Panc1 (cell line): ENCODE measurements around the gene LTBP2. TPM values are rescaled to one million over a fixed set of nuclear protein-coding genes. Genes with fewer than 3 reads are reported as not detected.

Experiments used
- ATAC-seq: fragments of 200-7000 bp; cut with Tn5 transposase; 2 replicates; pipeline ENCODE4 v1.9.1; 2020; ENCODE audit warnings: mild to moderate bottlenecking, moderate library complexity
- BruUV-seq: library from RNA; stranded (reverse); fragments of 400-500 nt; replicated peaks from 2 replicates; lab custom pipeline; 2021; lab: Mats Ljungman, UMichigan
- CTCF ChIA-PET: fragments of 300-600 bp; sonication (Branson Sonifier 250); formaldehyde crosslinking; loops from one replicate; lab custom pipeline; 2022; ENCODE audit warnings: antibody characterized with exemption; lab: Charles Lee
- POLR2A ChIA-PET: fragments of 300-600 bp; sonication (Branson Sonifier 250); formaldehyde crosslinking; loops from one replicate; lab custom pipeline; 2022; ENCODE audit warnings: antibody characterized with exemption; lab: Charles Lee
- DNase-seq: peaks from one replicate; pipeline ENCODE4 v3.0.0-alpha.2; 2010; ENCODE audit warnings: low read depth, low spot score
- H3K27ac ChIP-seq: 2 replicates; pipeline ENCODE4 v1.5.1; 2011; ENCODE audit warnings: mild to moderate bottlenecking, low read length, inconsistent platforms
- H3K27me3 ChIP-seq: fragments of 200-500 bp; sonication (Bioruptor generic); 2 replicates; pipeline ENCODE4 v1.6.0; 2014; ENCODE audit warnings: low read length, inconsistent platforms; ENCODE audit not compliant: control insufficient read depth, insufficient read depth
- H3K36me3 ChIP-seq: fragments of 200-500 bp; sonication (Bioruptor generic); 2 replicates; pipeline ENCODE4 v1.5.1; 2014; ENCODE audit warnings: inconsistent platforms, mild to moderate bottlenecking, low read length, moderate library complexity; ENCODE audit not compliant: control insufficient read depth, insufficient read depth
- H3K4me1 ChIP-seq: 2 replicates; pipeline ENCODE4 v1.5.1; 2011; ENCODE audit warnings: inconsistent platforms, mild to moderate bottlenecking, low read length, moderate library complexity; ENCODE audit not compliant: control insufficient read depth, insufficient read depth
- H3K4me3 ChIP-seq, 2 experiments: 2 replicates each; pipeline ENCODE4 v1.5.1; 2011 to 2012; ENCODE audit warnings: low read depth in 2 of 2, low read length in 2 of 2, mild to moderate bottlenecking in 2 of 2, inconsistent platforms in 1 of 2, moderate library complexity in 1 of 2
- H3K9me3 ChIP-seq: fragments of 200-500 bp; sonication (Bioruptor generic); 2 replicates; pipeline ENCODE4 v1.5.1; 2014; ENCODE audit warnings: low read depth, mild to moderate bottlenecking, inconsistent platforms, low read length, moderate library complexity; ENCODE audit not compliant: control insufficient read depth, insufficient read depth
- CTCF ChIP-seq: fragments of 450-650 bp; IDR thresholded peaks from 2 replicates; pipeline ENCODE4 v1.5.1; 2017; ENCODE audit warnings: mild to moderate bottlenecking
- POLR2AphosphoS5 ChIP-seq: IDR thresholded peaks from 2 replicates; pipeline ENCODE4 v1.6.1; 2012; ENCODE audit warnings: mild to moderate bottlenecking, low read depth, low read length, moderate library complexity
- REST ChIP-seq, 2 experiments: IDR thresholded peaks; 2 replicates each; pipeline ENCODE4 v1.6.1; 2011 to 2012; ENCODE audit warnings: low read depth in 2 of 2, control low read depth in 1 of 2, low read length in 1 of 2, mild to moderate bottlenecking in 1 of 2, moderate library complexity in 1 of 2; ENCODE audit not compliant: insufficient read depth in 1 of 2
- SIN3A ChIP-seq: IDR thresholded peaks from 2 replicates; pipeline ENCODE4 v1.6.1; 2012; ENCODE audit warnings: low read depth, mild to moderate bottlenecking, low read length, moderate library complexity, borderline replicate concordance; ENCODE audit not compliant: insufficient read depth
- TCF7L2 ChIP-seq: IDR thresholded peaks from 2 replicates; pipeline ENCODE4 v1.6.1; 2011; ENCODE audit warnings: mild to moderate bottlenecking, low read depth, low read length, inconsistent platforms
- in situ Hi-C: cut with HindIII; loops from 2 replicates; pipeline ENCODE4 v1.10.0; 2016; ENCODE audit warnings: low sequenced_read_pairs, low pct_unique_long_range_greater_than_20kb
- intact Hi-C: fragments of 100-400 bp; cut with micrococcal nuclease; formaldehyde crosslinking; loops from one replicate; pipeline ENCODE4 v1.10.0; 2022; ENCODE audit not compliant: unreplicated experiment
- total RNA-seq: library from RNA; stranded (reverse); gene quantifications from one replicate; pipeline ENCODE4 v1.2.1, GENCODE V29; 2021; ENCODE audit not compliant: unreplicated experiment

Gene LTBP2
- total RNA-seq, 1 experiment from 2014 or later = 69.8 TPM

GRCh38 chr14:74575507-74575906, 36.5 kb downstream of the LTBP2 start:
- no TSS peak for BruUV-seq
- ChIA-PET POLR2A (no interaction called here), CTCF (no interaction called here)
- H3K27me3 ChIP-seq = no peaks in the 10 kb centered on the region
- intact Hi-C loops (no loop called here), in situ Hi-C loops (no loop called here)
- no peaks in the 10 kb centered on the region for H3K36me3 ChIP-seq
- DNase-seq (no peak), ATAC-seq (no peak)
- H3K4me1 ChIP-seq = peaks cover 27% of the 10 kb centered on the region
- no peak overlapping the region for H3K27ac ChIP-seq
- no peak overlapping the region for H3K4me3 ChIP-seq
- H3K9me3 ChIP-seq = no peaks in the 10 kb centered on the region
- TF ChIP-seq CTCF (no peak), TCF7L2 (no peak), REST (IDR thresholded peaks at IDR 0.05; ENCODE audit: insufficient read depth in 1 of 2, low read depth in 2 of 2, low read length in 1 of 2) (no peak), POLR2AphosphoS5 (no peak), SIN3A (no peak)

- H3K4me1 ChIP-seq = peaks cover 29% of the 10 kb centered on the region
- DNase-seq (no peak), ATAC-seq (no peak)
- CTCF ChIA-PET = interaction anchor here (0.6 kb wide), 1 partner anchor 34 kb away, joined by 3 read pairs; no protein-coding TSS in a partner anchor
- no peaks in the 10 kb centered on the region for H3K27me3 ChIP-seq
- intact Hi-C loops (no loop called here), in situ Hi-C loops (no loop called here)
- H3K4me3 ChIP-seq = no peak overlapping the region
- TF ChIP-seq CTCF (no peak), POLR2AphosphoS5 (no peak), TCF7L2 (no peak), SIN3A (no peak), REST (IDR thresholded peaks at IDR 0.05; ENCODE audit: insufficient read depth in 1 of 2, low read depth in 2 of 2, low read length in 1 of 2) (no peak)
- no TSS peak for BruUV-seq
- no peaks in the 10 kb centered on the region for H3K36me3 ChIP-seq
- no peaks in the 10 kb centered on the region for H3K9me3 ChIP-seq
- POLR2A ChIA-PET = interaction anchor here (0.6 kb wide), 1 partner anchor 192 kb away, joined by 9 read pairs; no protein-coding TSS in a partner anchor
- no peak overlapping the region for H3K27ac ChIP-seq
These were observed 37.3 kb downstream of the LTBP2 start for GRCh38 chr14:74574706-74575105.
